Activated CD8-positive, alpha-beta memory T cell treated with anti-CD3 and anti-CD28 coated beads for 1 hour (primary cell): Measurements from ENCODE around the gene LMNB1.
"Not testable (repeated sequence)": the region's sequence is repeated elsewhere in the genome, so short reads cannot be mapped to it uniquely, and the experiment has no call there.

Experiments used
- DNase-seq, 2 donors: peaks; one replicate each; pipeline ENCODE4 v3.0.0-alpha.2; 2020; ENCODE audit warnings: low read depth in 1 of 2; ENCODE audit errors: extremely low read depth in 1 of 2

LMNB1 gene, protein sequence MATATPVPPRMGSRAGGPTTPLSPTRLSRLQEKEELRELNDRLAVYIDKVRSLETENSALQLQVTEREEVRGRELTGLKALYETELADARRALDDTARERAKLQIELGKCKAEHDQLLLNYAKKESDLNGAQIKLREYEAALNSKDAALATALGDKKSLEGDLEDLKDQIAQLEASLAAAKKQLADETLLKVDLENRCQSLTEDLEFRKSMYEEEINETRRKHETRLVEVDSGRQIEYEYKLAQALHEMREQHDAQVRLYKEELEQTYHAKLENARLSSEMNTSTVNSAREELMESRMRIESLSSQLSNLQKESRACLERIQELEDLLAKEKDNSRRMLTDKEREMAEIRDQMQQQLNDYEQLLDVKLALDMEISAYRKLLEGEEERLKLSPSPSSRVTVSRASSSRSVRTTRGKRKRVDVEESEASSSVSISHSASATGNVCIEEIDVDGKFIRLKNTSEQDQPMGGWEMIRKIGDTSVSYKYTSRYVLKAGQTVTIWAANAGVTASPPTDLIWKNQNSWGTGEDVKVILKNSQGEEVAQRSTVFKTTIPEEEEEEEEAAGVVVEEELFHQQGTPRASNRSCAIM

DNA sequence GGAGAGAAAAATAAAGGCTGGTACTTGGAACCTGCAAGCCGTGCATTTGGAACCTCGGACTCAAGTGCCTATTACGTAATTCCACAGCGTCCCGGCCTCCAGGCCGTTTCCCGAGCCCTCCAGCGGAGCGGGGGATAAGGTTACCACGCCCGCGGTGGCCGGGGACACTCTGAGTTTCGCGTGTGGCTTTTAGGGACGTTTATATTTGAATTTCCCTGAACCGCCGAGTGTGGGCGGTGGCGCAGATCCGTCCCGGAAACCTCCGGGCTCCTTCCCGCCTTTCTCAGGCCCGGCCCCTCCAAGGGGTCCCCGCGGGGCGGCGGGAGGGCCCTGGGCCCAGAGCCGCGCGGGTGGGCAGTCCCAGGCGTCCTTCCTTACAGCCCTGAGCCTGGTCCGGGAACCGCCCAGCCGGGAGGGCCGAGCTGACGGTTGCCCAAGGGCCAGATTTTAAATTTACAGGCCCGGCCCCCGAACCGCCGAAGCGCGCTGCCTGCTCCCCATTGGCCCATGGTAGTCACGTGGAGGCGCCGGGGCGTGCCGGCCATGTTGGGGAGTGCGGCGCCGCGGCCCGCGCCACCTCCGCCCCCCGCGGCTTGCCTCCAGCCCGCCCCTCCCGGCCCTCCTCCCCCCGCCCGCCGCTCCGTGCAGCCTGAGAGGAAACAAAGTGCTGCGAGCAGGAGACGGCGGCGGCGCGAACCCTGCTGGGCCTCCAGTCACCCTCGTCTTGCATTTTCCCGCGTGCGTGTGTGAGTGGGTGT is at the start of gene LMNB1:
Gene LMNB1 (plus strand): TSS at position 638 of the 758 bp plus-strand sequence. CDS start 373 bp downstream, outside the sequence.
- DNase-seq = peak; percentile 81 to 92

DNA sequence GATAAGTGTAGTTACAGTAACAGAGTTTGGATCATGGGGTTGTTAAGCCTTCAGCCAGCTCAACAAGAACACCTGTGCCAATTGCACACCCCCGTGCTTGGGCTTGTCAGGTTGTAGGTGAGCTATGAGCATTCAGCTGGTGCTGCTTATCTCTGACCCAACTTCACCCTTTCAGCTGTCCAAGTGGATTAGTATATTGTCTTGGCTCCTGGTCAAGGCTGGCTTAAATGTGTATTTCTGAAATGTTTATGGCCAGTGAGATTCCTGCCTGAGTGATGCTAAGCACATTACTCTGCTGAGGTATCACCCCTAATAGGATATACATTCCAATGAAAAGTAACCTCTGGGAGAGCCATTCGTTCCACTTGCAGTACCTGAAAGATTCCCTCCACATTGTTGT is 44.2 kb upstream of the LMNB1 start:
- DNase-seq = no peak

DNA sequence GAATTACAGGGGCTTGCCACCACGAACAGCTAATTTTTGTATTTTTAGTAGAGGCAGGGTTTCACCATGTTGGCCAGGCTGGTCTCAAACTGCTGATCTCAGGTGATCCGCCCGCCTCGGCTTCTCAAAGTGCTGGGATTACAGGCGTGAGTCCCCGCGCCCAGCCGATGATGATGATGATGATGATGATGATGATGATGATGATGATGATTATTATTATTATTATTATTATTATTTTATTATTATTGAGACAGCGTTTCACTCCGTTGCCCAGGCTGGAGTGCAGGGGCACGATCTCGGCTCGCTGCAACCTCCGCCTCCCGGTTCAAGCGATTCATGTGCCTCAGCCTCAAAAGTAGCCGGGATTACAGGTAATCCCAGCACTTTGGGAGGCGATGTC is 42.4 kb upstream of the LMNB1 start:
- DNase-seq = not testable (repeated sequence)

DNA sequence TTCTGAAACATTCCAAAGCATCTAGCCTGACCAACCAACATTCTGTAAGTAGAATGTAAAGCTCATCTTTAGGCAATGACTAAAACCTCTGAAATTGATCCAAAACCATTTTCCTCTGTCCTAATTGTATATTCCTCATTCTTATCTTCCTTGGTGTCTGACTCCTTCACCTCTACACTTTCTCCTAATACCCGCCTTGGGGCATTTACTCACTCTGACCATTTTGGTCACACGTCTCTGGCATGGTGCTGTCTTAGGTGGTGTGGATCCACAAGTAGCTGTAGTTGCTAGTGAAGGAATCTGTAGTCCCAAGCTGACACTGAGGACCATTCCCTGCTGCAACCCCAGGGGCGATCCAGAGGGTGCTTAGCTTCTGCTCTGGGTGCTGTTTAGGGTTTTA is 40.8 kb upstream of the LMNB1 start:
- DNase-seq = no peak

DNA sequence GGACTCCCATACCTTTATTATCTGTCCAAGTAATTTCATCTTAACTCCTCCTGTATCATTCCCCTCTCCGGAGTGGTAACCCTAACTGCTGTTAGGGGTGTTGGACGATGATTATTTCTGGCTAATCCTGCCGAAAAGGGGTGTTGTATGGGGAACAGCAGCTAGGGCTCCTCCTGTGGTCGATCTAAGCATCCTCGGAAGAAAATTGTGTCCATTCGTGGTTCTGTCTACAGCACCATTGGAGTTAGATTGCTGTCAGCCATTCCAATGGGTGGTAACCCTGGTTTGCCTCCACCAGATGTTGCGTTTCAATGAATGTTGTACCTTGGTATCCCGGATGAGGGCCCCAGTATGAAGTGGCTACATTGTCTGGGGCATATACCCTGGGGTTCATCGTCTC is 35.6 kb upstream of the LMNB1 start:
- DNase-seq = no peak

DNA sequence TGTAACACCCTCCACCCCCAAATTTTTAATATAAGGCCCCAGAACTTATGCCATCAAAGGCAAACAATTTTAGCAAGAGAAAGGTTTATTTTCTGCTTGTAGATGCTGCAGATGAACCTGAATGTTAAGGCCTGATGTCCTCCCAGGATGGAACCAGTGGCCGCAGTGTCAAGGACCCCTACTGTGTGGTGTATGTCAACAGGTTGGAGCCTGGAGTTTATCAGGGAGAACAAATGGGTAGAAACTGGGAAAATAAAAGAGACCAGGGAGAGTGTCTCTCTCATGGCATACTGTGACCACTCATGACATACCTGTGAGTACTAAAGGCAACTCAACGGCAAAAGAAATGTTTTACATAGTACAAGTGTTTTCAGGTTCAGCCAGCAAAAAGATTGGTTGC is 34.5 kb upstream of the LMNB1 start:
- no peak for DNase-seq

DNA sequence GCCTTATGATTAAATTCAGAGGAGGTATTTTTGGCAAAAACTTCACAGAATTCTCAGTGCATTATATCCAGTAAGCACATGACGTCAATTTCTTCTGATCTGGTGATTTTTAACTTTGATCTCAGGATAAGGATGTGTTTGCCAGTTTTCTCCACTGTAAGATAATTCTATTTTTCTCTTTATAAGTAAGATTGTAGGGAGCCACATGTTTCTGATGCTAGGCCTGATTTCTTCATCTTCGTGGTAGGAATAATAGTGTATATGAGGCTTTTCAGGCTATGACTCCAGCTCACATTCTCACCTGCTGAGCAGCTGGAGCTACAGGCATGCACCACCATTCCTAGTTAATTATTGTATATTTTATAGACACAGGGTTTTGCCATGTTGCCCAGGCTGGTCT is 32.1 kb upstream of the LMNB1 start:
- no peak for DNase-seq

DNA sequence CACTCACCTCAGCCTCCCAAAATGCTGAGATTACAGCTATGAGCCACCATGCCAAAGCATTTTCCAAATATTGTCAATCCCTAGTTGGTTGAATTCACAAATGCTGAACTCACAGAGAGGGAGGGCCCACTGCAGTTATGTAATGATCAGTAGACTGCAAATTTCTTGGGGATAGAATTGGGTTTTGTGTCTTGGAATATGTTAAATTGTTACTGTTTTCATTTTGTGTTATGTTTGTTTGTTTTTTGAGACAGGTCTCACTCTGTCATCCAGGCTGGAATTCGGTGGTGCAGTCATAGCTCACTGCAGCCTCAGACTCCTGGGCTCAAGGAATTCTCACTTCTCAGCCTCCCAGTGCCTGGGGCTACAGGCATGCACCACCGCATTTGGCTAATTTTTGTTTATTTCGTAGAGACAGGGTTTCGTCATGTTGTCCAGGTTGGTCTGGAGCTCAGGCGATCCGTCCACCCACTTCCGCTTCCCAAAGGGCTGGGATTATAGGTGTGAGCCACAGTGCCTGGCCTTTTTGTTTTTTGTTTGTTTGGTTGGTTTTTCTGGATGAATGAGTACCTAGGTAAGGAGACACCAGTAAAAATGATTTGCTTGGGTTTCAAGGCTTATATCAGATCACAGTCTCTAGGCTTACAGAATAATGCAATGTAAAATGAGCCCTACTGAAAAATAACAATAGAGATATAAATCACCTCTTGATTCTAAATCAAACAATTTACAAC is 31.5 kb upstream of the LMNB1 start:
- DNase-seq = no peak

DNA sequence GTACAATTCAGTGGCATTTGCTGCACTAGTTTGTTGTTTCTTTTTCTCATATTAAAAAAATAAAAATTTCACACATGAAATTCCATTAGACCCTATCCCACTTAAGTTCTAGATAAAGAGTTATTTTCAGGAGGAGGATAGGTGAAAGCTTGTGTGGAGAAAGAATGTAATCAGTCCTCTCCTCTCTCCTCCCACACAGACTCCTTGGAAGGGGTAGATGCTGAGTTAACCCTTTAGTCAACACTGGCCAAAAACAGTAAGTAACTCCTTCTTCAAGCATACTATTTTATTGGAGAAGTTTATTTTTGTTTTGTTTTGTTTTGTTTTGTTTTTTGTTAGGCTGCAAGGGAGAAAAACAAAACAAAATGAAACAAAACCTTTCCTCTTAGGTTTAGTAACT is 30.6 kb upstream of the LMNB1 start:
- no peak for DNase-seq

DNA sequence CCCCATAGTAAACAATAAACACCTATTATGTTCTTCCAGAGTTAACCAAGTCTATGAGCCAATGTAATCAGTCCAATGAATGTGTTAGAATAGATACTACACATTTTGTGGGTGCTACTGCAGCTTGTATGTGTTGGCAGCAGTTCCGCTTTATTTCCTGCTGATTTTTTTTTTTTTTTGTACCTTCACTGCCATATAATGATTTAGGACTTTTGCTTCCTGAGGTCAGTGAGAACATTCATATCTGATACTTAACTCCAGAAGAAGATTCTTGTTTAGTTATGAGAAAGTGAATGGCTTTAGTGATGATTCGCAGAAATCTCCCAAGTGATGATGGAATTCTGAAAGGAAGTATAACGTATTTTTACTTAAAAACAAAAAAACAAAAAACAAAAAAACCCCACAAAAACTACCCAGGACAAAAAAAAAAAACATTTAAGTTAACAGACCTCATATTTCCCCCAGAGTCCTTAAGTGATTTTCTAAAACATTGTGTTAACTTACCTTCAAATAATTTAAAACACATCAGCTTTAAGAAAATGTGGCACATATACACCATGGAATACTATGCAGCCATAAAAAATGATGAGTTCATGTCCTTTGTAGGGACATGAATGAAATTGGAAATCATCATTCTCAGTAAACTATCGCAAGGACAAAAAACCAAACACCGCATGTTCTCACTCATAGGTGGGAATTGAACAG is 24.7 kb upstream of the LMNB1 start:
- no peak for DNase-seq

DNA sequence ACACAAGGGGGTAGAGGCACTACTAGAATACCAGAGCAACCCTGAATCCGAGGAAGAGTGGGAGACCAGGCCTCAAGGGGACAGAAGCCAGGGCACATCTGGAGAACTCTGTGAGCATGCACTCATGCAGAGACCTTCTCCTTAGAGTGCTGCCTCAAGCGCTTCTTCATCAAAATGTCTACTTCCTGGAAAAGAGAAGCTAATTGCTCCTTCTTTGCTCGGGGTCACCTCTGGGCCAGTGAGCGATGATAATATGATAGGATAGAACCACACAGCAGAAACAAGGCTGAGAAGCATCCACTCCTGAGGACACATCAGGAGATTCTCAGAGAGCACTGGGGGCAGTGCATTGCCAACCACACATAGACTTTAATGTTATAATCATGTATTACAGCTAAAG is 23.7 kb upstream of the LMNB1 start:
- no peak for DNase-seq

DNA sequence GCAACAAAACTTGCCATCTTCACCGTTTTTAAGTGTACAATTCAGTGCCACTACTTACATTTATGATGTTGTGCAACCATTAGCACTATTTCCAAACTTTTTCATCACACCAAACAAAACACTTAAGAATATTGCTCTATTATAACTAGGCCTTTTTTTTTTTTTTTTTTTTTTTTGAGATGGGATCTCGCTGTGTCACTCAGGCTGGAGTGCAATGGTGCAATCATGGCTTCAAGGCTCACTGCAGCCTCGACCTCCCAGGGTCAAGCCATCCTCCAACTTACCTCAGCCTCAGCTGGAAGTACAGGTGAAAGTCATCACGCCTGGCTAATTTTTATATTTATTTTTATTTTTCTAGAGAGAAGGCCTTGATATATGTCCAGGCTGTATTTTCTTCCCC is 22.3 kb upstream of the LMNB1 start:
- DNase-seq = no peak

DNA sequence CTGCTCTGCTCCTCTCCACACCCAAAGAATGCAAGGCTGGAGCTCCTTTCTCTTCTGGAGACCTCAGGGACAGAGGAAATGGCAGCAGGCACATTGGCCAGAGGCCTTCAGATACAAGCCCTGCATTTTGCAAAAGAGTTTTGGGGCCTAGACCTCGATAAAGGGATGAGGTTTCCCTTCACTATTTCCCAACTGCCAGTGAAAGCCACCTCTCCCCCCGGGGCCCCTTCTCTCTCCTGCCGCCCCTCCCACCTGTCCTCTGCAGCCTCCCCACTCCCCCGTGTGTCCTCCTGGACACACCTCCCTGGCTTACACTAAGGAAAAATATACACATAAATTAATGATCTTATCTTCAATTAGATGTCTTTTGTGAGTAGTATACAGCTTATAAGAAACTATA is 21.3 kb upstream of the LMNB1 start:
- no peak for DNase-seq

DNA sequence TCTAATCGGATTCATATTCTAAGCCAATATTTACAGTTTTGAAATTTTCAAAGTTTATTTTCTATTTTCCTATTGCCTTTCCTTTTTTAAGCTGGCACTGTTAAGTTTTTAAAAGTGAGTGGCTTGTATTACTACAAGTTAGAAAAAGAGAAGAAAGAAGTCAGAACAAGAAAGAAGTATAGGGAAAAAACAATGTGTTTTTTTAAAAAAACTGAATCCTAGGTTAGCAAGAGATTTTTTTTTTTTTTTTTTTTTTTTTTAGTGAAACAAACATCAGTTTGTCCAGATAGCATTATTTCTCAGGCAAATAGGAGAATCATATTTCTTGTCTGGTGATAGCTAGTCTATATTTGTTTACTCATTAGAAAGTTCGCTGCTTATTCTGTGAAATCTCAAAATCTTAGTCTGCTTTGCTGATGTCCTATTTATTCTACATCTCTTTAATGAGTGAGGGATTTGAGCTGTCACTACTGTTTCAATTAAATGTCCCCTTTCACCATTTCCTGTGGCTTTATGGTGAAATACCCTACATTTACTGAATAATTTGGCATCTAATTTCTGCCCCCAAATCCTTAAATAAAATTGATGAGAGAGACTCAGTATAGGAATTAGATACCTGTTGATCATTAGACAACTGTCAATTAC is 19.1 kb upstream of the LMNB1 start:
- DNase-seq = no peak

DNA sequence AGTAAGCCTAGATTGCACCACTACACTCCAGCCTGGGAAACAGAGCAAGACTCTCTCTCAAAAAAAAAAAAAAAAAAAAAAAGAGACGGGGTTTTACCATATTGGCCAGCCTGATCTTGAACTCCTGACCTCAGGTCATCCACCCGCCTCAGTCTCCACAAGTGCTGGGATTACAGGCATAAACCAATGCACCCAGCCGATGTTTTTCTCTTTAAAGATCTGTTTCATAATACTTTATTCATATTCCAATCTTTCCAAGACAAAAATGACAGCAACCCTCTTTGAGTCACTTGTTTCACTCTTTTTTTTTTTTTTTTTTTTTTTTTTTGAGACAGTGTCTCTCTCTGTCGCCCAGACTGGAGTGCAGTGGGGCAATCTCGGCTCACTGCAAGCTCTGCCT is 13.6 kb upstream of the LMNB1 start:
- DNase-seq = no peak

DNA sequence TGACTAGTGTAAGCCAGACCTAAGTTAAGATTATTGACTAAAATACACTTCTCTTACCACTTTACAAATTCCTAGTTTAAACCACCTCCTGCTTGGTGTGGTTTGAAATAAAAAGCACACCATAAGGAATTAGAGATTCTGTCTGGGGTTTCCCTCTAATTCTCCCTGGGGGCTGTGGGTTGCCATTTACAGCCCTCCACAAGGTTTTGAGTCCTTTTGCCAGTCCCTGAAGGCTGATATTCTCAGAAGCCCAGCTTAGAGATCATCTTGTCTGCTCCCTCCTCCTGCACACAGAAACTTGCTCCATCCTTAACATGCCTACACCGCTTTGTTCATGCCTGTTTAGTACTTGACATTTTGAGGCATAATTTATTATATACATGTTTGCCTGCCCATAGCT is 7.2 kb upstream of the LMNB1 start:
- no peak for DNase-seq

DNA sequence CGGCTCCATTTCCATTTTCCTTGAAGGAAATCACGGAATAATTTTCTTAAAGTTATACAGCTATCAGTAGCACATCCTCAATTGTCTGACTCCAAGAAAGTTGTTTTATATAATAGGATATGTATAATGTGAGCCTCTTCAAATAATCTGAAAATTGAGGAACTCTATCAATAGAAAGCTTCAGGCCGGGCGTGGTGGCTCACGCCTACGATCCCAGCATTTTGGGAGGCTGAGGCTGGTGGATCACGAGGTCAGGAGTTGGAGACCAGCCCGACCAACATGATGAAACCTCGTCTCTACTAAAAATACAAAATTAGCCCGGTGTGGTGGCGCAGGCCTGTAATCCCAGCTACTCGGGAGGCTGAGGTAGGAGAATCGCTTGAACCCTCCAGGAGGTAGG is 3.4 kb upstream of the LMNB1 start:
- DNase-seq = not testable (repeated sequence)

DNA sequence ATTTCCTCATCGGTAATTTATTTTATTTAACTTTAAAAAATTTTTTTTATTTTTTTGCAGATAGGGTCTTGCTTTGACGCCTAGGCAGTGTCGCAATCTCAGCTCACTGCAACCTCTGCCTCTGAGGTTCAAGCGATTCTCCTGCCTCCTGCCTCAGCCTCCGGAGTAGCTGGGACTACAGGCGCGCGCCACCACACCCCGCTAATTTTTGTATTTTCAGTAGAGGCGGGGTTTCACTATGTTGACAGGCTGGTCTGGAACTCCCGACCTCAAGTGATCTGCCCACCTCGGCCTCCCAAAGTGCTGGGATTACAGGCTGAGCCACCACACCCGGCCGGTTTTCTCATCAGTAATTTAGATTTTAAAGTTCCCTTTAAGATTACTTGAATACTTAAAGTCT is 2.3 kb upstream of the LMNB1 start:
- DNase-seq = not testable (repeated sequence)

DNA sequence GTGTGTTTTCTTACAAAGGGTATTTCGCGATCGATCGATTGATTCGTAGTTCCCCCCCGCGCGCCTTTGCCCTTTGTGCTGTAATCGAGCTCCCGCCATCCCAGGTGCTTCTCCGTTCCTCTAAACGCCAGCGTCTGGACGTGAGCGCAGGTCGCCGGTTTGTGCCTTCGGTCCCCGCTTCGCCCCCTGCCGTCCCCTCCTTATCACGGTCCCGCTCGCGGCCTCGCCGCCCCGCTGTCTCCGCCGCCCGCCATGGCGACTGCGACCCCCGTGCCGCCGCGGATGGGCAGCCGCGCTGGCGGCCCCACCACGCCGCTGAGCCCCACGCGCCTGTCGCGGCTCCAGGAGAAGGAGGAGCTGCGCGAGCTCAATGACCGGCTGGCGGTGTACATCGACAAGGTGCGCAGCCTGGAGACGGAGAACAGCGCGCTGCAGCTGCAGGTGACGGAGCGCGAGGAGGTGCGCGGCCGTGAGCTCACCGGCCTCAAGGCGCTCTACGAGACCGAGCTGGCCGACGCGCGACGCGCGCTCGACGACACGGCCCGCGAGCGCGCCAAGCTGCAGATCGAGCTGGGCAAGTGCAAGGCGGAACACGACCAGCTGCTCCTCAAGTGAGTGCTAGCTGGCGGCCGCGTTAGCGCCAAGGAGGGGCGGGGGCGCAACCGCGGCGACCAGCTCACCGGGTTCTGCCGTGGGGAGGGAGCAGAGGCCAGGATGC is 480 bp downstream of the LMNB1 start:
- peak; percentile 13 to 35 for DNase-seq
